ENCODE measurements around the gene STK11IP.

Gene STK11IP

GRCh38 chr2:219598308-219599078 lies 836 bp downstream of the STK11IP start:
- no peak for TF ChIP-seq CTCF (IDR thresholded peaks at IDR 0.05; ENCODE audit: poor library complexity, severe bottlenecking)
- DNase-seq (ENCODE audit: low spot score) (no peak), ATAC-seq (ENCODE audit: low read depth) (no peak)
- no peaks in the 10 kb centered on the region for H3K4me1 ChIP-seq (ENCODE audit: insufficient read depth, poor library complexity, severe bottlenecking)
- no peaks in the 10 kb centered on the region for H3K27me3 ChIP-seq (ENCODE audit: insufficient read depth, poor library complexity, severe bottlenecking)
- peak overlapping the region; percentile 63 for H3K4me3 ChIP-seq (ENCODE audit: severe bottlenecking)
- peak overlapping the region; percentile 75 for H3K27ac ChIP-seq (ENCODE audit: poor library complexity, severe bottlenecking)
- no peaks in the 10 kb centered on the region; the same call in 1 of the 2 replicates for H3K36me3 ChIP-seq (ENCODE audit: low read depth)
- no peaks in the 10 kb centered on the region for H3K9me3 ChIP-seq (ENCODE audit: severe bottlenecking)

GRCh38 chr2:219603771-219604170 lies 6.1 kb downstream of the STK11IP start:
- TF ChIP-seq CTCF (IDR thresholded peaks at IDR 0.05; ENCODE audit: poor library complexity, severe bottlenecking) = no peak
- Histone ChIP-seq H3K27ac (ENCODE audit: poor library complexity, severe bottlenecking) (no peak overlapping the region), H3K4me1 (ENCODE audit: insufficient read depth, poor library complexity, severe bottlenecking) (no peaks in the 10 kb centered on the region), H3K36me3 (ENCODE audit: low read depth) (peaks cover 9% of the 10 kb centered on the region), H3K27me3 (ENCODE audit: insufficient read depth, poor library complexity, severe bottlenecking) (no peaks in the 10 kb centered on the region), H3K9me3 (ENCODE audit: severe bottlenecking) (no peaks in the 10 kb centered on the region), H3K4me3 (ENCODE audit: severe bottlenecking) (no peak overlapping the region)
- DNase-seq (ENCODE audit: low spot score) (no peak), ATAC-seq (ENCODE audit: low read depth) (no peak)

GRCh38 chr2:219605607-219605954 lies 7.9 kb downstream of the STK11IP start:
- H3K9me3 ChIP-seq (ENCODE audit: severe bottlenecking) = no peaks in the 10 kb centered on the region
- DNase-seq (ENCODE audit: low spot score) = no peak
- no peak for ATAC-seq (ENCODE audit: low read depth)
- TF ChIP-seq CTCF (IDR thresholded peaks at IDR 0.05; ENCODE audit: poor library complexity, severe bottlenecking) = no peak
- H3K4me1 ChIP-seq (ENCODE audit: insufficient read depth, poor library complexity, severe bottlenecking) = no peaks in the 10 kb centered on the region
- no peak overlapping the region for H3K4me3 ChIP-seq (ENCODE audit: severe bottlenecking)
- H3K27ac ChIP-seq (ENCODE audit: poor library complexity, severe bottlenecking) = no peak overlapping the region
- peaks cover 9% of the 10 kb centered on the region for H3K36me3 ChIP-seq (ENCODE audit: low read depth)
- H3K27me3 ChIP-seq (ENCODE audit: insufficient read depth, poor library complexity, severe bottlenecking) = no peaks in the 10 kb centered on the region

GRCh38 chr2:219607931-219608330 lies 10.3 kb downstream of the STK11IP start:
- H3K27me3 ChIP-seq (ENCODE audit: insufficient read depth, poor library complexity, severe bottlenecking) = no peaks in the 10 kb centered on the region
- H3K4me3 ChIP-seq (ENCODE audit: severe bottlenecking) = no peak overlapping the region
- ATAC-seq (ENCODE audit: low read depth) = no peak
- H3K27ac ChIP-seq (ENCODE audit: poor library complexity, severe bottlenecking) = no peak overlapping the region
- no peaks in the 10 kb centered on the region for H3K9me3 ChIP-seq (ENCODE audit: severe bottlenecking)
- TF ChIP-seq CTCF (IDR thresholded peaks at IDR 0.05; ENCODE audit: poor library complexity, severe bottlenecking) = no peak
- H3K36me3 ChIP-seq (ENCODE audit: low read depth) = peaks cover 14% of the 10 kb centered on the region
- DNase-seq (ENCODE audit: low spot score) = no peak
- H3K4me1 ChIP-seq (ENCODE audit: insufficient read depth, poor library complexity, severe bottlenecking) = no peaks in the 10 kb centered on the region

- Histone ChIP-seq H3K4me3 (ENCODE audit: severe bottlenecking) (no peak overlapping the region), H3K27ac (ENCODE audit: poor library complexity, severe bottlenecking) (no peak overlapping the region), H3K9me3 (ENCODE audit: severe bottlenecking) (no peaks in the 10 kb centered on the region), H3K27me3 (ENCODE audit: insufficient read depth, poor library complexity, severe bottlenecking) (no peaks in the 10 kb centered on the region), H3K4me1 (ENCODE audit: insufficient read depth, poor library complexity, severe bottlenecking) (no peaks in the 10 kb centered on the region), H3K36me3 (ENCODE audit: low read depth) (peaks cover 14% of the 10 kb centered on the region)
- DNase-seq (ENCODE audit: low spot score) (no peak), ATAC-seq (ENCODE audit: low read depth) (no peak)
- TF ChIP-seq CTCF (IDR thresholded peaks at IDR 0.05; ENCODE audit: poor library complexity, severe bottlenecking) = no peak
Observed at GRCh38 chr2:219608399-219608964, 10.8 kb downstream of the STK11IP start.
